Measurements from ENCODE around the gene NELFE. TPM values are rescaled to one million over a fixed set of nuclear protein-coding genes. Genes with fewer than 3 reads are reported as not detected.

The NELFE gene
- total and polyA plus RNA-seq, 4 donors: 11.1 to 21.8 (median 13.0) TPM

- Histone ChIP-seq H3K27ac (ENCODE audit: low read depth in 1 of 2, low read length in 2 of 2) (peak overlapping the region; percentile 98 to 99), H3K9ac (ENCODE audit: low read depth in 1 of 2, low read length in 2 of 2) (no peak overlapping the region), H3K9me3 (ENCODE audit: control insufficient read depth in 4 of 4, low read length in 3 of 4) (no peaks in the 10 kb centered on the region), H3K4me3 (ENCODE audit: low read depth in 1 of 3, low read length in 3 of 3) (peak overlapping the region in 1 of 3 donors; percentile 93), H3K4me1 (ENCODE audit: control insufficient read depth in 4 of 4, insufficient read depth in 4 of 4, low read length in 3 of 4) (peaks cover 6 to 45% (median 38%) of the 10 kb centered on the region in 4 donors), H3K27me3 (ENCODE audit: control insufficient read depth in 4 of 4, insufficient read depth in 4 of 4, low read length in 3 of 4) (no peaks in the 10 kb centered on the region), H3K36me3 (ENCODE audit: control insufficient read depth in 4 of 4, insufficient read depth in 3 of 4, low read depth in 1 of 4, low read length in 3 of 4) (peaks cover 14 to 45% (median 28%) of the 10 kb centered on the region in 4 donors)
- 84% methylated on average over 17 of the region's 17 CpGs for WGBS
- TF ChIP-seq RAD21 (IDR thresholded peaks at IDR 0.05) (no peak), SP1 (IDR thresholded peaks at IDR 0.05) (no peak), FOXA2 (IDR thresholded peaks at IDR 0.05) (no peak), YY1 (IDR thresholded peaks at IDR 0.05) (no peak), HNF4A (conservative IDR thresholded peaks at IDR 0.05) (no peak), FOXA1 (IDR thresholded peaks at IDR 0.05) (no peak), TAF1 (conservative IDR thresholded peaks at IDR 0.05) (no peak), ZBTB33 (IDR thresholded peaks at IDR 0.05) (no peak), EGR1 (IDR thresholded peaks at IDR 0.05; ENCODE audit: low read depth in 2 of 2) (no peak), ATF3 (IDR thresholded peaks at IDR 0.05) (no peak), JUND (IDR thresholded peaks at IDR 0.05) (no peak)
- TF ChIP-seq, protein P1, sequence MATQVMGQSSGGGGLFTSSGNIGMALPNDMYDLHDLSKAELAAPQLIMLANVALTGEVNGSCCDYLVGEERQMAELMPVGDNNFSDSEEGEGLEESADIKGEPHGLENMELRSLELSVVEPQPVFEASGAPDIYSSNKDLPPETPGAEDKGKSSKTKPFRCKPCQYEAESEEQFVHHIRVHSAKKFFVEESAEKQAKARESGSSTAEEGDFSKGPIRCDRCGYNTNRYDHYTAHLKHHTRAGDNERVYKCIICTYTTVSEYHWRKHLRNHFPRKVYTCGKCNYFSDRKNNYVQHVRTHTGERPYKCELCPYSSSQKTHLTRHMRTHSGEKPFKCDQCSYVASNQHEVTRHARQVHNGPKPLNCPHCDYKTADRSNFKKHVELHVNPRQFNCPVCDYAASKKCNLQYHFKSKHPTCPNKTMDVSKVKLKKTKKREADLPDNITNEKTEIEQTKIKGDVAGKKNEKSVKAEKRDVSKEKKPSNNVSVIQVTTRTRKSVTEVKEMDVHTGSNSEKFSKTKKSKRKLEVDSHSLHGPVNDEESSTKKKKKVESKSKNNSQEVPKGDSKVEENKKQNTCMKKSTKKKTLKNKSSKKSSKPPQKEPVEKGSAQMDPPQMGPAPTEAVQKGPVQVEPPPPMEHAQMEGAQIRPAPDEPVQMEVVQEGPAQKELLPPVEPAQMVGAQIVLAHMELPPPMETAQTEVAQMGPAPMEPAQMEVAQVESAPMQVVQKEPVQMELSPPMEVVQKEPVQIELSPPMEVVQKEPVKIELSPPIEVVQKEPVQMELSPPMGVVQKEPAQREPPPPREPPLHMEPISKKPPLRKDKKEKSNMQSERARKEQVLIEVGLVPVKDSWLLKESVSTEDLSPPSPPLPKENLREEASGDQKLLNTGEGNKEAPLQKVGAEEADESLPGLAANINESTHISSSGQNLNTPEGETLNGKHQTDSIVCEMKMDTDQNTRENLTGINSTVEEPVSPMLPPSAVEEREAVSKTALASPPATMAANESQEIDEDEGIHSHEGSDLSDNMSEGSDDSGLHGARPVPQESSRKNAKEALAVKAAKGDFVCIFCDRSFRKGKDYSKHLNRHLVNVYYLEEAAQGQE (IDR thresholded peaks at IDR 0.05): no peak
- TF ChIP-seq, protein P2, sequence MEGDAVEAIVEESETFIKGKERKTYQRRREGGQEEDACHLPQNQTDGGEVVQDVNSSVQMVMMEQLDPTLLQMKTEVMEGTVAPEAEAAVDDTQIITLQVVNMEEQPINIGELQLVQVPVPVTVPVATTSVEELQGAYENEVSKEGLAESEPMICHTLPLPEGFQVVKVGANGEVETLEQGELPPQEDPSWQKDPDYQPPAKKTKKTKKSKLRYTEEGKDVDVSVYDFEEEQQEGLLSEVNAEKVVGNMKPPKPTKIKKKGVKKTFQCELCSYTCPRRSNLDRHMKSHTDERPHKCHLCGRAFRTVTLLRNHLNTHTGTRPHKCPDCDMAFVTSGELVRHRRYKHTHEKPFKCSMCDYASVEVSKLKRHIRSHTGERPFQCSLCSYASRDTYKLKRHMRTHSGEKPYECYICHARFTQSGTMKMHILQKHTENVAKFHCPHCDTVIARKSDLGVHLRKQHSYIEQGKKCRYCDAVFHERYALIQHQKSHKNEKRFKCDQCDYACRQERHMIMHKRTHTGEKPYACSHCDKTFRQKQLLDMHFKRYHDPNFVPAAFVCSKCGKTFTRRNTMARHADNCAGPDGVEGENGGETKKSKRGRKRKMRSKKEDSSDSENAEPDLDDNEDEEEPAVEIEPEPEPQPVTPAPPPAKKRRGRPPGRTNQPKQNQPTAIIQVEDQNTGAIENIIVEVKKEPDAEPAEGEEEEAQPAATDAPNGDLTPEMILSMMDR (IDR thresholded peaks at IDR 0.05; ENCODE audit: low read depth, low read length, missing input control): no peak
- DNase-seq (ENCODE audit: low spot score): no peak
These were observed 11.2 kb upstream of the NELFE start for GRCh38 chr6:31969712-31970603.
